Measurements from ENCODE around the gene RASA3. TPM values are rescaled to one million over a fixed set of nuclear protein-coding genes. Genes with fewer than 3 reads are reported as not detected.

The RASA3 gene
- total and polyA plus RNA-seq, 2 of the 4 experiments (the other 2 are of a cell fraction) = 21.0 to 31.4 TPM

- Histone ChIP-seq H2AK5ac (ENCODE audit: low read depth, low read length) (no peak overlapping the region), H3K56ac (ENCODE audit: extremely low read depth, insufficient read depth, low read length) (no peak overlapping the region), H3K4me2 (ENCODE audit: low read depth, low read length) (no peak overlapping the region), H3K27me3 (ENCODE audit: control insufficient read depth, insufficient read depth, low read length) (peaks cover 43% of the 10 kb centered on the region), H3K4me1 (ENCODE audit: control insufficient read depth, insufficient read depth, low read length) (peaks cover 2% of the 10 kb centered on the region; the same call in 1 of the 2 replicates), H3K9ac (ENCODE audit: low read depth, low read length) (no peak overlapping the region), H2AFZ (replicated peaks; ENCODE audit: low read length, poor library complexity) (no peak overlapping the region), H3K27ac (ENCODE audit: insufficient read depth, low read length) (no peak overlapping the region), H3K79me1 (ENCODE audit: low read depth in 1 of 2, low read length in 2 of 2) (no peaks in the 10 kb centered on the region), H3K14ac (replicated peaks; ENCODE audit: low read depth, low read length) (no peak overlapping the region), H2BK5ac (ENCODE audit: low read depth, low read length, poor library complexity, severe bottlenecking) (no peak overlapping the region), H3K18ac (ENCODE audit: low read depth, low read length) (no peak overlapping the region), H4K91ac (ENCODE audit: insufficient read depth, low read depth, low read length) (no peak overlapping the region), H3K4me3 (ENCODE audit: insufficient read depth, low read depth, low read length) (no peak overlapping the region), H2AK9ac (replicated peaks; ENCODE audit: low read depth, low read length, poor library complexity) (no peak overlapping the region), H4K8ac (ENCODE audit: low read depth in 2 of 2, low read length in 2 of 2) (no peak overlapping the region), H4K5ac (ENCODE audit: low read depth, low read length) (no peak overlapping the region), H4K20me1 (ENCODE audit: insufficient read depth, low read length) (no peaks in the 10 kb centered on the region; the same call in 1 of the 2 replicates), H2BK20ac (ENCODE audit: low read depth, low read length) (no peak overlapping the region), H3K9me1 (ENCODE audit: insufficient read depth, low read length) (no peaks in the 10 kb centered on the region), H3K36me3 (ENCODE audit: control insufficient read depth, insufficient read depth, low read length) (no peaks in the 10 kb centered on the region), H3K4ac (ENCODE audit: low read depth, low read length) (no peak overlapping the region), H2BK15ac (ENCODE audit: low read depth, low read length) (no peak overlapping the region), H3K9me3 (ENCODE audit: control insufficient read depth, insufficient read depth, low read length) (no peaks in the 10 kb centered on the region), H2BK120ac (ENCODE audit: low read depth, low read length) (no peak overlapping the region), H3K23ac (ENCODE audit: low read depth, low read length) (no peak overlapping the region)
- 63% methylated on average over 7 of the region's 20 CpGs; no CpG with 5 or more reads in 1 of the 2 experiments for WGBS, 2 experiments (ENCODE audit: extremely low coverage in 2 of 2, insufficient read length in 1 of 2)
- in situ Hi-C loops (cut with MboI; ENCODE audit: low sequenced_read_pairs) (no loop called here), dilution Hi-C loops (cut with HindIII; ENCODE audit: low sequenced_read_pairs, unreplicated experiment) (no loop called here), intact Hi-C loops (cut with micrococcal nuclease) (no loop called here)
- no TSS peak for BruUV-seq (replicated peaks)
- DNase-seq (no peak), ATAC-seq (ENCODE audit: low read depth) (no peak)
- TF ChIP-seq CEBPB (IDR thresholded peaks at IDR 0.05; ENCODE audit: low read depth, low read length) (no peak), POLR2A (IDR thresholded peaks at IDR 0.05; ENCODE audit: low read depth, low read length) (no peak), MAFK (IDR thresholded peaks at IDR 0.05; ENCODE audit: low read depth, low read length) (no peak), FOS (IDR thresholded peaks at IDR 0.05; ENCODE audit: low read depth, low read length) (no peak), RCOR1 (IDR thresholded peaks at IDR 0.05; ENCODE audit: insufficient replicate concordance, low read length) (no peak), CTCF (conservative IDR thresholded peaks at IDR 0.05; ENCODE audit: low read depth, low read length) (no peak), ELK1 (IDR thresholded peaks at IDR 0.05; ENCODE audit: borderline replicate concordance, low read depth, low read length) (no peak), RAD21 (IDR thresholded peaks at IDR 0.05; ENCODE audit: low read length) (no peak), CHD1 (IDR thresholded peaks at IDR 0.05; ENCODE audit: low read depth, low read length) (no peak), RFX5 (IDR thresholded peaks at IDR 0.05; ENCODE audit: low read depth, low read length) (no peak), BHLHE40 (IDR thresholded peaks at IDR 0.05; ENCODE audit: low read depth, low read length) (no peak), MXI1 (IDR thresholded peaks at IDR 0.05; ENCODE audit: borderline replicate concordance, low read depth, low read length) (no peak), NFE2L2 (IDR thresholded peaks at IDR 0.05; ENCODE audit: low read depth, low read length) (no peak), MAZ (IDR thresholded peaks at IDR 0.05; ENCODE audit: borderline replicate concordance, low read depth, low read length) (no peak)
- ChIA-PET POLR2A (ENCODE audit: unreplicated experiment) (no interaction called here), CTCF (no interaction called here)
Observed at GRCh38 chr13:114166381-114167131, 34.1 kb upstream of the RASA3 start.

Data from IMR-90 (cell line).